ENCODE data around the gene PRM2.

The PRM2 gene

DNA sequence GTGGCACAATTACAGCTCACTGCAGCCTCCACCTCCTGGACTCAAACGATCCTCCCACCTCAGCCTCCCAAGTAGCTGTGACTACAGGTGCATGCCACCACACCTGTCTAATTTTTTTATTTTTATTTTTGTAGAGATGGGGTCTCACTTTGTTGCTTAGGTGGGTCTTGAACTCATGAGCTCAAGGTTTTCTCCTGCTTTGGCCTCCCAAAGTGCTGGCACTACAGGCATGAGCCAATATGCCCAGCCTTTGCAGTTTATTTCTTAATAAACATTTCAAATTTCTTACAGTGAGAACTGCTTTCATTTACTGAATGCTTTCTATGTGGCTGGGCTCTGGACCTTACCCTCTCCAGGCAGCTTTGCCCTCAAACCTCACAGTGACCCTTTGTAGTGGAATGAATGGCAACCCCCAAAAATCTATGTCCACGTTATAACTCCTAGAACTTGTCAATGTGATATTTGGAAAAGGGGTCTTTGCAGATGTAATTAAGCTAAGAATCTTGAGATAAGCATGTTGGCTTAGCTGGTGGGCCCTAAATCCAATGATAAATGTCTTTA is 5.6 kb downstream of the PRM2 start:
- TF ChIP-seq, protein P1, sequence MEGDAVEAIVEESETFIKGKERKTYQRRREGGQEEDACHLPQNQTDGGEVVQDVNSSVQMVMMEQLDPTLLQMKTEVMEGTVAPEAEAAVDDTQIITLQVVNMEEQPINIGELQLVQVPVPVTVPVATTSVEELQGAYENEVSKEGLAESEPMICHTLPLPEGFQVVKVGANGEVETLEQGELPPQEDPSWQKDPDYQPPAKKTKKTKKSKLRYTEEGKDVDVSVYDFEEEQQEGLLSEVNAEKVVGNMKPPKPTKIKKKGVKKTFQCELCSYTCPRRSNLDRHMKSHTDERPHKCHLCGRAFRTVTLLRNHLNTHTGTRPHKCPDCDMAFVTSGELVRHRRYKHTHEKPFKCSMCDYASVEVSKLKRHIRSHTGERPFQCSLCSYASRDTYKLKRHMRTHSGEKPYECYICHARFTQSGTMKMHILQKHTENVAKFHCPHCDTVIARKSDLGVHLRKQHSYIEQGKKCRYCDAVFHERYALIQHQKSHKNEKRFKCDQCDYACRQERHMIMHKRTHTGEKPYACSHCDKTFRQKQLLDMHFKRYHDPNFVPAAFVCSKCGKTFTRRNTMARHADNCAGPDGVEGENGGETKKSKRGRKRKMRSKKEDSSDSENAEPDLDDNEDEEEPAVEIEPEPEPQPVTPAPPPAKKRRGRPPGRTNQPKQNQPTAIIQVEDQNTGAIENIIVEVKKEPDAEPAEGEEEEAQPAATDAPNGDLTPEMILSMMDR (conservative IDR thresholded peaks at IDR 0.05; ENCODE audit: low read depth) = no peak
- no peak for DNase-seq (ENCODE audit: low spot score)
- ChIA-PET CTCF (interaction anchor here (2.0 kb wide), 1 partner anchor 15 kb away, joined by 4 read pairs; the partner anchor contains the start of gene SOCS1), POLR2A (ENCODE audit: low non-redundant PET) (no interaction called here)
- no peak overlapping the region for H3K27ac ChIP-seq

DNA sequence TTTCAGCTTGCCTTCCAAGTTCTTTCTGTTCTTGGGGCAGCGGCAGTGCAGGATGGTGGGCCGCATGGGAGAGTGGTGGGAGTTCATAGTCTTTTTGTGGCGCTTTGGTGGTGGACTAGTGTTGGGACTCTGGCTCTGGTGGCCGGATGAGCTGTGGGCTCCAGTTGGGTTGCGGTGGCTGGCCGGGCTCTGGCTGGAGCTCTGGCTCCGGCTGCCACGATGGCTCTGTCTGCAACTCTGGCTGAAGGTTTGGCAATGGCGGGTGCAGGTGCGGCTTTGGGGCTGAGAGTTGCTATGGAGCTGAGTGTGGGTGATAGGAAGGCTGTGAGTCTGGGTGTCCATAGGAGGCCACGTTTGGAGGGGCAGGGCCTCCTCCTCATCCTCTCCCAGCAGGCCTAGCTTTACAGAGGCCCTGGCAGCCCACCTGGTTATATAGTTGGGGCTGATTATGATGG is 7.3 kb downstream of the PRM2 start, which contains the start of gene TNP2:
Gene TNP2, minus strand, starts transcription at position 405 of the 455 bp plus-strand sequence. Its CDS starts 63 bp downstream, at position 342.
- H3K27ac ChIP-seq = no peak within 1 kb of the TSS
- POLR2A ChIA-PET (ENCODE audit: low non-redundant PET) = no interaction called here
- TF ChIP-seq, protein P1 (conservative IDR thresholded peaks at IDR 0.05; ENCODE audit: low read depth) = no peak

DNA sequence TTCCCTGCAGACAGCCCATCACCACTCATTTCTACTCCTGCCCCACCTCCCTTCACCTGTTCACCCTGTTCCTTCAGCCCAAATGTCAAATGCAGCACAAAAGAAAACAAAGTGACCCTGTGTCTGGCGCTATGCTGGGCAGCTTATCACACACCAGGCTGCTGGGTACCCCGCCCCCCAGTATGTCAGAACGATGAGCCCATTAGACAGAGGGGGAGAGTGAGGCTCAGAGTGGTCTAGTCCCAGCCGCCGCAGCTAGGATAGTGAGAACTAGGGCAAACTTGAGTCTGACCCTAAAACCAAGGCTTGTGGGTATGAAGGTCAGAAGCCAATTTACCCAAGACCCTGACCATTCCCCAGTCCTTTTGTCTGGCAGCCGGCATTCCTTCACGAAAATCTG is 11.2 kb downstream of the PRM2 start:
- no peak for DNase-seq (ENCODE audit: low spot score)
- TF ChIP-seq, protein P1 (conservative IDR thresholded peaks at IDR 0.05; ENCODE audit: low read depth) = no peak
- ChIA-PET CTCF (interaction anchor here (0.5 kb wide), 1 partner anchor 13 kb away, joined by 3 read pairs; no protein-coding TSS in a partner anchor), POLR2A (ENCODE audit: low non-redundant PET) (no interaction called here)
- H3K27ac ChIP-seq = no peak overlapping the region

More for the DNA sequence above, 7.3 kb downstream of the PRM2 start, which contains the start of gene TNP2:
- CTCF ChIA-PET = interaction anchor here (0.6 to 1.7 kb wide), 3 partner anchors 13 to 1013 kb away, joined by 3 to 8 read pairs (median 3); partner anchors contain the start of gene SOCS1
- no peak for DNase-seq (ENCODE audit: low spot score)

DNA sequence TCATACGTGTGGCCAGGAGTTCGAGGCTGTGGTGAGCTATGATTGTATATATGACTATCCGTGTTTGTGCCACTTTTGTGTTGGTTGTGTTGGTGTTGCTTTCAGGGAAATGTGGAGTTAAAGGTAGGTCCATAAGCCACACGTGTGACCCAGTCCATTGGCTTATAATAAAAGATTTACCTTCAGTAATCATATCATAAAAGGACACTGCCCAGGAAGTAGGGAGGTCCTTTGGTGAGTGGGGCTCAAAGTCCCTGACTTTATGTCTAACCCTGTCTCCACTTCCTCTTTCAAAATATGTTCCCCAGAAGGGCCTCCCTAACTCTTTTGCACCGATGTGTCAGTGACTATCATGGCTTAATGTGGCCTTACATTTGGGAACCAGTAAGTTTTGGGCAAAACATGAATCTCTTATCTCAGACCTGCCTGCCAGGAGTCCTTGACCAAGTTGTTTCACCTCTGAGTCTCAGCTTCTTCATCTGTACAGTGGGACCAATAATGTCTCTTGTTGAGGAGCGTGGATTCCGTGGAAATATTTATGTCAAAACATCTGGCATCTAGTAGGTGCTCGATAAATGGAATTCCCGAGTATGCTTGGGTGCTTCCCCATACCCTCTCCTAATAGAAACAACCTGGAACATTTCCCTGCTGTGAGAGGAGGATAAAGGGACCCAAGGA is 12.0 kb downstream of the PRM2 start:
- no peak for DNase-seq (ENCODE audit: low spot score)
- TF ChIP-seq, protein P1 (conservative IDR thresholded peaks at IDR 0.05; ENCODE audit: low read depth) = no peak
- POLR2A ChIA-PET (ENCODE audit: low non-redundant PET) = no interaction called here
- H3K27ac ChIP-seq = no peak overlapping the region
- CTCF ChIA-PET = no interaction called here

DNA sequence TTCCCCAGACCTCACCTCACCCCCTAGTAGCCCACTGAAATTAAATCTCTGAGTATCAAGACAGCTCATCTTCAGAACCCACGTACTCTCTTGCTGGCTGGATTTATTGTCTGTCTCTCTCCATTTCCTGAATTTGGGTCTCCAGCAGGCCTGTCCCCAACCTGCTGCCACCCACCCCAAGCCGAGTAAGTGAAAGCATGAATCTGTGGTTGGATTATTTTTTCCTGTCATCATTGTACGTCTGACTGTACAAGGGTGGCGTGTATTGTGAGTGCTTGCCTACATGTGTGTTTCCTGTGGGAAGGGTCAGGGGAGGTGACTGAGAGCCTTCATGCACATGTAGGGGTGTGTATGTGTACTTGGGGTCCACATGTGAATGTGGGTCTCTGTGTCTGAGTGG is 12.5 kb downstream of the PRM2 start:
- H3K27ac ChIP-seq = no peak overlapping the region
- ChIA-PET POLR2A (ENCODE audit: low non-redundant PET) (no interaction called here), CTCF (no interaction called here)
- TF ChIP-seq, protein P1 (conservative IDR thresholded peaks at IDR 0.05; ENCODE audit: low read depth) = no peak
- no peak for DNase-seq (ENCODE audit: low spot score)

DNA sequence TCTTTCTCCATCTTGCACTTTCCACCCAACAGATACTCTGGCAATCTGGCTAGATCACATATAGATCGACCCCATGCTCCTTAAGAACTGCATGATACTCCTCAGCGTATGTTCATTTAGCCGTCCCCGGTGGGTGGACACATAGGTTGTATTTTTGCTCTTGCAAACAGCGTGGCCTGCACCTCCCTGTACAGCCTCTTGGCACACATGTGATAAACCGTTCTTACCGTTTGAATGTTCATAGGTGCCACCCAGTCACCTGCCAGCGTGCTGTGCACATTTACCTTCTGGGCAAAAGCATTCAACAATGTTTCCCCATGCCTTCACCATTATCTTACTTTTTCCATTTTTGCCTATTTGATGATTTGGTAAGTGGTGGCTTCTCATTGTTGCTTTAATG is 13.4 kb downstream of the PRM2 start:
- no peak overlapping the region for H3K27ac ChIP-seq
- ChIA-PET CTCF (no interaction called here), POLR2A (ENCODE audit: low non-redundant PET) (interaction anchor here (0.6 kb wide), 1 partner anchor 83 kb away, joined by 6 read pairs; no protein-coding TSS in a partner anchor)
- TF ChIP-seq, protein P1 (conservative IDR thresholded peaks at IDR 0.05; ENCODE audit: low read depth) = no peak
- no peak for DNase-seq (ENCODE audit: low spot score)
